Stimulated activated CD8-positive, alpha-beta memory T cell treated with anti-CD3 and anti-CD28 coated beads, Interleukin-7, amount 100 ng/mL, for 4 hours (primary cell): ENCODE measurements around the gene CARM1.
"Not testable (repeated sequence)": the region's sequence is repeated elsewhere in the genome, so short reads cannot be mapped to it uniquely, and the experiment has no call there.

Experiments
- DNase-seq, 2 donors: peaks; one replicate each; pipeline ENCODE4 v3.0.0-alpha.2; 2020; ENCODE audit warnings: low read depth in 2 of 2

The CARM1 gene

GRCh38 chr19:10846500-10847202 lies 24.7 kb upstream of the CARM1 start:
- no peak for DNase-seq

GRCh38 chr19:10848230-10848856 lies 23.0 kb upstream of the CARM1 start, which contains the start of gene C19orf38:
Gene C19orf38 (plus strand): TSS chr19:10848415. CDS start chr19:10848509, 94 bp downstream.
- no peak for DNase-seq

GRCh38 chr19:10850631-10851030 lies 20.7 kb upstream of the CARM1 start:
- DNase-seq = no peak

DNA sequence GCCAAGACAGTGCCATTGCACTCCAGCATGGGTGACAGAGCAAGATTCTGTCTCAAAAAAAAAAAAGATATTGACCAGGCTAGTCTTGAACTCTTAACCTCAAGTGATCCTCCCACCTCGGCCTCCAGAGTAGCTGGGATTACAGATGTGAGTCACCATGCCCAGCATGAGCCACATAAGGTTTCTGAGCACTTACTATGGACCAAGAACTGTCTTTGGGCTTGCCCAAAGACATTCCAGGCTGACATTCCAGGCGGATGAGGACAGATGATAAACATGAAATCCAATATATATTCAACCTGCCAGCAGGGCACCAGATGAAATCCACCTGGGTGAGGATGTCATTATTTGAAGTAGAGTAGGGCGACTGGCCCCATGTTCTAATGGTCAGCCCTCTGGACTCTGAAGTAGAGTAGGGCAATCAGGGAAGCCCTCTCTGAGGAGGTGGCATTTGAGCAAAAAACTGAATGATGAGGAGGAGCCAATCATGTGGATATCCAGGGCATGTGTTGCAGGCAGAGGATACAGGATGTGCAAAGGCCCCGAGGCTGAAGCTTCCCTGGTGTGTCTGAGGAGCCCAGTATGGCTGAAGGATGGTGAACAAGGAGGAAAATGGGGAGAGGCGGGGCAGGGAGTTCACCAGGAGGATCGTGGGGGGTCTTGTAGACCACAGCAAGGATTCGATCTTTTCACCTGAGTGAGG lies 19.1 kb upstream of the CARM1 start:
- DNase-seq = no peak

GRCh38 chr19:10852941-10853340 lies 18.4 kb upstream of the CARM1 start:
- no peak for DNase-seq

GRCh38 chr19:10854350-10855089 lies 16.8 kb upstream of the CARM1 start:
- no peak for DNase-seq

- no peak for DNase-seq
These were observed 15.4 kb upstream of the CARM1 start for GRCh38 chr19:10855879-10856522.

- not testable (repeated sequence) for DNase-seq
These were observed 14.5 kb upstream of the CARM1 start for GRCh38 chr19:10856899-10857298.

GRCh38 chr19:10858204-10858828 lies 13.0 kb upstream of the CARM1 start:
- peak in 1 of 2 donors; percentile 18 for DNase-seq

DNA sequence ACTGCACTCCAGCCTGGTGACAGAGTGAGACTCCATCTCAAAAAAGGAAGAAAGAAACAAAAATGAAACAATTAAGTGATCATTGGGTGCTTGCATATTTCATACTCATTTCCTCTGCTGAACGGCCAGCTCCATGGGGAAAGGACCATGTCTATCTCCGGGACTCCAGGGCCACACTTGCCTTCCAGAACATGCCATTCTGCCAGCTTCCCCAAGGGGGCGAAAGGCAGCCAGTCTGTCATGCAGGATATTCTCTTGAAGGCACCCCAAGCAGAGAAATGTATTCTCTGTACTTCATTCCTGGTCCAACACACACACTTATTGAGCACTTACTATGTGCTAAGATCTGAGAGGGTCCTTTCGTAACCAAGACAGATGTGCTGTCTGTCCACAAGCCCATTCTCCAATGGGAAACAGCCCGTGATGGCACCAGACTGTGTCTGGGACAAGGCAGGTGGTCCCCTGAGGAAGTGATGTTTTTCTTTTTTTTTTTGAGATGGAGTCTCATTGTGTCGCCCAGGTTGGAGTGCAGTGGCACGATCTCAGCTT lies 10.2 kb upstream of the CARM1 start:
- no peak for DNase-seq

DNA sequence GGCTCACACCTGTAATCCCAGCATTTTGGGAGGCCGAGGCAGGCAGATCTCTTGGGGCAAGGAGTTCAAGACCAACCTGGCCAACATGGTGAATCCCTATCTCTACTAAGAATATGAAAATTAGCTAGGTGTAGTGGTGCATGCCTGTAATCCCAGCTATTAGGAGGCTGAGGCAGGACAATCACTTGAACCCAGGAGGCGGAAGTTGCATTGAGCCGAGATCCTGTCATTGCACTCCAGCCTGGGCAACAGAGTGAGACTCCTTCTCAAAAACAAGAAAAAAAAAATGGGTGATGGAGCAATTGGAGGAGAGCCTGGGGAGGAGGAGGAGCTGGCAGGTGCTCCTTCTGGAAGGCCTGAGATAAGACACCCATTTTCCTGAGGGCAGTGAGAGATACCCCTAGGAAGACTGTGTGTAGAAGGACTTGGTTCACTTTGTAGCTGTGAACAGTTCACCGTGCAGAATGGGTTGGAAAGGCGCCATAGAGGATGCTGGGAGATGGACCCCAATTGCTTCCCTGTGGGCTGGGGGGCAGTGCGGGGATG lies 8.7 kb upstream of the CARM1 start:
- no peak for DNase-seq

GRCh38 chr19:10863107-10863717 lies 8.1 kb upstream of the CARM1 start:
- no peak for DNase-seq

- DNase-seq = peak; percentile 56 to 60
These were observed 6.8 kb upstream of the CARM1 start for GRCh38 chr19:10864538-10864899.

DNA sequence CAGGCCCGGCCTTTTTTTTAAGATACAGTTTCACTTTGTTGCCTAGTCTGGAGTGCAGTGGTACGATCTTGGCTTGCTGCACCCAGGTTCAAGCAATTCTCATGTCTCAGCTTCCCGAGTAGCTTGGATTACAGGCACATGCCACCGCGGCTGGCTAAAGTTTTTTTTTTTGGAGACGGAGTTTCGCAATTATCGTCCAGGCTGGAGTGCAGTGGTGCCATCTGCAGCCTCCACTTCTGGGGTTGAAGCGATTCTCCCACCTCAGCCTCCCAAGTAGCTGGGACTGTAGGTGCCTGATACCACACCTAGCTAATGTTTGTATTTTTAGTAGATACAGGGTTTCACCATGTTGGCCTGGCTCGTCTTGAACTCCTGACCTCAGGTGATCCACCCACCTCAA lies 4.9 kb upstream of the CARM1 start:
- no peak for DNase-seq

GRCh38 chr19:10868872-10869547 lies 2.3 kb upstream of the CARM1 start:
- no peak for DNase-seq

GRCh38 chr19:10869872-10870311 lies 1.5 kb upstream of the CARM1 start:
- not testable (repeated sequence) for DNase-seq

DNA sequence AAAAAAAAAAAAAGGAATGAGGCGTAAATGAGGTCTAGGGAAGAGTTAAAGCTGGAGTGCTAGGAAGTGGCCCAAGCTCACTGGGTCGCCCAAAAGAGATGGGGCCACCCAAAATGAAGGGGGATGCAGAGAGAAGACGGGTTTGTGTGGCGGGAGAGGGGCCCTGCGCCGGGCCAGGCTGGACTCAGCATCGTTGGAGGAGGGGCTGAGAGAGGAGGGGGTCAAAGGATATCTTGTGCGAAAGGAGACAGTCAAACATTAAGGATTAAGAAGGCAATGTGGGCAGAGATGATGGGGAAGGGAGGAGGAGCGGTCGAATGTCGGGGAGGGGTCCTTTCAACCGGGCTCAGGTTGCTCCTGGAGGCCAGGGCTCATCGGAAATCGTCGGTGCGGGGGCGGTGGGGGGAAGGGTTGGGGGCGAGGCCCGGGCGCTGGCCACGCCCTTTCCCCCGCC lies 825 bp upstream of the CARM1 start:
- DNase-seq = no peak

GRCh38 chr19:10871711-10872545 lies 575 bp downstream of the CARM1 start:
- DNase-seq = peak in 1 of 2 donors; percentile 23
